GM19372 (cell line): ENCODE measurements around the gene PDRG1.
"Not testable (repeated sequence)": the region's sequence is repeated elsewhere in the genome, so short reads cannot be mapped to it uniquely, and the experiment has no call there.

Experiments
- ATAC-seq: cut with Tn5 transposase; IDR thresholded peaks from one replicate; pipeline ENCODE4 v1.9.1; 2021; ENCODE audit warnings: mild to moderate bottlenecking, low read depth, moderate library complexity; ENCODE audit not compliant: unreplicated experiment

PDRG1 gene

GRCh38 chr20:31929631-31930030, 22.2 kb downstream of the PDRG1 start:
- not testable (repeated sequence) for ATAC-seq

GRCh38 chr20:31927627-31928159, 24.2 kb downstream of the PDRG1 start:
- ATAC-seq, result no peak

GRCh38 chr20:31926493-31926892, 25.4 kb downstream of the PDRG1 start:
- no peak for ATAC-seq

GRCh38 chr20:31925631-31926030, 26.2 kb downstream of the PDRG1 start:
- ATAC-seq, result no peak

GRCh38 chr20:31924561-31924960, 27.3 kb downstream of the PDRG1 start:
- no peak for ATAC-seq

GRCh38 chr20:31923388-31924331, 28.2 kb downstream of the PDRG1 start:
- peak; percentile 65 for ATAC-seq

- no peak for ATAC-seq
These were observed 29.3 kb downstream of the PDRG1 start for GRCh38 chr20:31922588-31922987.

GRCh38 chr20:31922181-31922580, 29.7 kb downstream of the PDRG1 start:
- ATAC-seq, result no peak

- ATAC-seq, result not testable (repeated sequence)
These were observed 30.4 kb downstream of the PDRG1 start for GRCh38 chr20:31921480-31921879.

- ATAC-seq, result no peak
These were observed 31.5 kb downstream of the PDRG1 start for GRCh38 chr20:31920275-31920855.

- ATAC-seq, result no peak
These were observed 32.3 kb downstream of the PDRG1 start for GRCh38 chr20:31919410-31920155.

- no peak for ATAC-seq
These were observed 33.3 kb downstream of the PDRG1 start for GRCh38 chr20:31918466-31919105.

- ATAC-seq, result not testable (repeated sequence)
These were observed 33.9 kb downstream of the PDRG1 start for GRCh38 chr20:31917962-31918412.

- no peak for ATAC-seq
These were observed 35.1 kb downstream of the PDRG1 start for GRCh38 chr20:31916708-31917107.

- no peak for ATAC-seq
These were observed 36.2 kb downstream of the PDRG1 start for GRCh38 chr20:31915491-31916280.

- ATAC-seq, result no peak
These were observed 37.7 kb downstream of the PDRG1 start for GRCh38 chr20:31914170-31914569.

- ATAC-seq, result no peak
These were observed 38.3 kb downstream of the PDRG1 start for GRCh38 chr20:31913431-31914157.

GRCh38 chr20:31910071-31910803, 41.6 kb downstream of the PDRG1 start:
- no peak for ATAC-seq
